Measurements from ENCODE around the gene KRTAP5-4. TPM values are rescaled to one million over a fixed set of nuclear protein-coding genes. Genes with fewer than 3 reads are reported as not detected.
"Not testable (repeated sequence)": the region's sequence is repeated elsewhere in the genome, so short reads cannot be mapped to it uniquely, and the experiment has no call there.

KRTAP5-4 gene, protein sequence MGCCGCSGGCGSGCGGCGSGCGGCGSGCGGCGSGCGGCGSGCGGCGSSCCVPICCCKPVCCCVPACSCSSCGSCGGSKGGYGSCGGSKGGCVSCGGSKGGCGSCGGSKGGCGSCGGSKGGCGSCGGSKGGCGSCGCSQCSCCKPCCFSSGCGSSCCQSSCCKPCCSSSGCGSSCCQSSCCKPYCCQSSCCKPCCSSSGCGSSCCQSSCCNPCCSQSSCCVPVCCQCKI
- not detected in 2 replicates for total RNA-seq

DNA sequence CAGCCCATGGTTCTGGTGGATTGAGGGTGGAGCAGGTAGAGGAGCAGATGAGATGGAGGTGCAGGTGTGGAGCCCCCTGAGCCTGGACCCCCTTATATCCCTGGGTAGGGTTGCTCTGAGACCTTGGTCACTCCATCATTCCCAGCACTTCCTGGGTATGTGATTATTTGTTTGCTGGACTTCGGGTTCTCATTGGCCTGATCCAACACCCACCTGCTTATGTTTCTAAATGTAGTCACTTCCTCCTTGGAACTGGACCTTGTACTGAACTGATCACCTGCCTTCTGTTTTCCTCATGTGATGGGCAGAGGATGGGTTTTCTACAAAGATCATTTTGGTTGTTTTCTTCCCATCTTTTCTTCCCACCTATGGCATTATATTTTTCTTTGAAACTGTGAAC is at the start of gene KRTAP5-4:
TSS of gene KRTAP5-4 (minus strand) at position 53 of the 400 bp plus-strand sequence. CDS start at position 8, 45 bp downstream.
- H3K4me3 ChIP-seq (ENCODE audit: low read depth, low read length) = no peak within 1 kb of the TSS
- TF ChIP-seq, protein P1, sequence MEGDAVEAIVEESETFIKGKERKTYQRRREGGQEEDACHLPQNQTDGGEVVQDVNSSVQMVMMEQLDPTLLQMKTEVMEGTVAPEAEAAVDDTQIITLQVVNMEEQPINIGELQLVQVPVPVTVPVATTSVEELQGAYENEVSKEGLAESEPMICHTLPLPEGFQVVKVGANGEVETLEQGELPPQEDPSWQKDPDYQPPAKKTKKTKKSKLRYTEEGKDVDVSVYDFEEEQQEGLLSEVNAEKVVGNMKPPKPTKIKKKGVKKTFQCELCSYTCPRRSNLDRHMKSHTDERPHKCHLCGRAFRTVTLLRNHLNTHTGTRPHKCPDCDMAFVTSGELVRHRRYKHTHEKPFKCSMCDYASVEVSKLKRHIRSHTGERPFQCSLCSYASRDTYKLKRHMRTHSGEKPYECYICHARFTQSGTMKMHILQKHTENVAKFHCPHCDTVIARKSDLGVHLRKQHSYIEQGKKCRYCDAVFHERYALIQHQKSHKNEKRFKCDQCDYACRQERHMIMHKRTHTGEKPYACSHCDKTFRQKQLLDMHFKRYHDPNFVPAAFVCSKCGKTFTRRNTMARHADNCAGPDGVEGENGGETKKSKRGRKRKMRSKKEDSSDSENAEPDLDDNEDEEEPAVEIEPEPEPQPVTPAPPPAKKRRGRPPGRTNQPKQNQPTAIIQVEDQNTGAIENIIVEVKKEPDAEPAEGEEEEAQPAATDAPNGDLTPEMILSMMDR (IDR thresholded peaks at IDR 0.05; ENCODE audit: insufficient read depth, low read depth, low read length) = no peak
- DNase-seq (ENCODE audit: low read depth) = no peak

DNA sequence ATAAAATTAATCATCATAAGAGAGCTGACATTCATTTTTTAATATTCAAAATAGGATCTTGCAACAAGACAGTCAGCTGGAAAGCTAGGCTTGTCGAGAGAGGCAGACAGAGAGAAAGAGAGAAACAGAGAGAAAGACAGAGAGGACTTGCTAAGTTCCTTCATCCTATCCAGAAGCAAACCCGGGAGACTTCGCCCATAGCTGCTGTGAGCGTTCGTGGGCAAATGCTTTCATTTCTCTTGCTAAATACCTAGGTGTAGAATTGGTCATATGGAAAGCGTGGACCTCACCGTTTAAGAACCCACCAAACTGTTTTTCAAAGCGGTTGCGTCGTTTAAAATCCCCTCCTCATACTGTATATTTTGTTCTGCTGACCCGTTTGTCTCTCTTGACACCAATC is 49.7 kb upstream of the KRTAP5-4 start:
- TF ChIP-seq, protein P1 (IDR thresholded peaks at IDR 0.05; ENCODE audit: insufficient read depth, low read depth, low read length) = no peak
- H3K4me3 ChIP-seq (ENCODE audit: low read depth, low read length) = no peak overlapping the region
- no peak for DNase-seq (ENCODE audit: low read depth)

DNA sequence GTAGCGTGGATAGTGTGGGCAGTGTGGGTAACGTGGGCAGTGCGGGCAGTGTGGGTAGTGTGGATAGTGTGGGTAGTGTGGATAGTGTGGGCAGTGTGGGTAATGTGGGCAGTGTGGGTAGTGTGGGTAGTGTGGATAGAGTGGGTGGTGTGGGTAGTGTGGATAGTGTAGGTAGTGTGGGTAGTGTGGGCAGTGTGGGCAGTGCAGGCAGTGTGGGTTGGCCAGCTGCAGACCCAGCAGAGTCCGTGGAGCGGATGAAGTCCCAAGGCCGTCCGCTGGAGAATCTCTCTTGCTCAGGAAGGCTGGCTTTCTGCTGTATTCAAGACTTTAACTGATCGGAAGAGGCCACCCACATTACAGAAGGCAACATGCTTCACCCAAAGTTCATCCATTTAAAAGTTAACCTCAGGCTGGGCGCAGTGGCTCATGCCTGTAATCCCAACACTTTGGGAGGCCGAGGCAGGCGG is 49.0 kb upstream of the KRTAP5-4 start:
- H3K4me3 ChIP-seq (ENCODE audit: low read depth, low read length) = no peak overlapping the region
- TF ChIP-seq, protein P1 (IDR thresholded peaks at IDR 0.05; ENCODE audit: insufficient read depth, low read depth, low read length) = no peak
- DNase-seq (ENCODE audit: low read depth) = no peak

DNA sequence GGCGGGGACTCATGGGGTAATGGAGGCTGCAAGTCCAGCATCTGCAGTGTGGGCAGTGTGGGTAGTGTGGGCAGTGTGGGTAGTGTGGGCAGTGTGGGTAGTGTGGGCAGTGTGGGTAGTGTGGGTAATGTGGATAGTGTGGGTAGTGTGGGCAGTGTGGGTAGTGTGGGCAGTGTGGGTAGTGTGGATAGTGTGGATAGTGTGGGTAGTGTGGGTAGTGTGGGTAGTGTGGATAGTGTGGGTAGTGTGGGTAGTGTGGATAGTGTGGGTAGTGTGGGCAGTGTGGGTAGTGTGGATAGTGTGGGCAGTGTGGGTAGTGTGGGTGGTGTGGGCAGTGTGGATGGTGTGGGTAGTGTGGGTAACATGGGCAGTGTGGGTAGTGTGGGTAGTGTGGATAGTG is 48.5 kb upstream of the KRTAP5-4 start:
- not testable (repeated sequence) for H3K4me3 ChIP-seq (ENCODE audit: low read depth, low read length); DNase-seq (ENCODE audit: low read depth)

DNA sequence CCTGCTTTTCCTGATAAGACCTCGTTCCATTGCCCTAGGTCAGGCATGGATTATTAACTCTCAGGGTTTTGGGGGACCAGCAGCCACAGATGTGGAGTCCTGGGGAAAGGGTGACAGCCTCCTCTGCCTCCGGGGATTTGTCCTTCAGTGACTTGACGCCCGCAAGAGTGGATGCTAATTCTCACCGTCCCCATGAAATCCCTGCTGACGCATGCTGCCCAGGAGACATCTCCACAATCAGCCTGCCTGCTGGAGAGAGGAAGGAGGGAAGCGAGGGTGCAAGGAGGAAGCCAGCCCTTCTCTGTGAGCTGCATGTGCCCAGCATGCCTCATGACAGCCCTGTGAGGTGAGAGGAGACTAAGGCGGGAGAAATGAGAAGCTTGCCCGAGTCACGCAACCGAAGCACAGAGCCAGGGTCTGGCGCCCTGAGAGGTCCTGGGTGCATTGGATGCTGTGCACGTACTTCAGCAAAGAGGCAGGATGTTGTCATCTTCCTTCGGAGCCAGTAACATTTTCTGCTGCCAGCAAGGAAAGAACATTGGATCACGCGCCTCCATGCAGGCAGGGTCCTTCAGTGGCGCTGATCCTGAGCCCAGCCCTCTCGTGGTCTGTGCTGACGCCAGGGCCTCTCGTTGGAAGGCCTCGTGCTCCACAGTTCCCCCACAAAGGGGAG is 47.7 kb upstream of the KRTAP5-4 start:
- DNase-seq (ENCODE audit: low read depth) = no peak
- TF ChIP-seq, protein P1 (IDR thresholded peaks at IDR 0.05; ENCODE audit: insufficient read depth, low read depth, low read length) = no peak
- no peak overlapping the region for H3K4me3 ChIP-seq (ENCODE audit: low read depth, low read length)

DNA sequence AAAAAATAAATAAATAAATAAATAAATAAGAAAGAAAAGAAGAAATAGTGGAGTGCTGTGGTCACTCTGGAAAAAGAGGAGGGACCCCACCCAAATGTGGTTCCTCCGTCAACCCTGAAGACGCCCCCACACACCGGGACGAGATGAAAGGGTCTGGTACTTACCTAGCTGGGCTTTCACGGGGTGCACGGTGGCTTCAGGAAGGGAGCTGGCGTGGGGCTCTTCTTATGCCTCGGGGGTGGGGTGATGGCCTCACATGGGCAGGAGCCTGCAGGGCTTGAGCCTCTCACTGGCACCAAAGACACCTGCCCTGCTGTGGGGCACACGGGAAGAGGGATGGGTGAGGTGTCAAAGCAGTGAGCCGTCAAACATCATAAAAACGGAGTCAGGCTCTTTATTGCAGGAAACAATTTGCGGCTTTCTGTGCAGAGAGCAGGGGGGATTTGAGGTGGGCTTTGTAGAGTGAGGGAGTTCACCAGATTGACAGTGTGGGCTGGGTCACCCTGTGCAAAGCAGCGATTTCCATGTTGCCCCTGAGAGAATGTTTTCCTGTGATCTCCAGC is 47.1 kb upstream of the KRTAP5-4 start:
- no peak overlapping the region for H3K4me3 ChIP-seq (ENCODE audit: low read depth, low read length)
- no peak for DNase-seq (ENCODE audit: low read depth)
- TF ChIP-seq, protein P1 (IDR thresholded peaks at IDR 0.05; ENCODE audit: insufficient read depth, low read depth, low read length) = no peak

DNA sequence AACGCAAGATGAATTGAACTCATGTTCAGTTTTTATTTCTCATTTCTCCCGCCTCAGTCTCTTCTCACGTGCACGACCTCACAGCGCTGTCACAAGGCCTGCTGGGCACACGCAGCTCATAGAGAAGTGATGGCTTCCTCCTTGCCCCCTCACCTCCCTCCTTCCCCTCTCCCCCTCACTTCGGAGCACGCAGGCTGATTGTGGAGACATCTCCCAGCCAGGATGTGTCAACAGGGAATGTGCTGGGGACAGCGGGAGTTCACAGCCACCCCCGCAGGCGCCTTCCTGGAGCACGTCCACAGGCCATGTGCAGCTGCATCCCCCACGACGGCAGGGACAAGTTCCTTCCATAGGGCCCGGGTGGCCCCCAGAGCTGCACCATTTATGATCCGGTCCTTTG is 46.0 kb upstream of the KRTAP5-4 start:
- H3K4me3 ChIP-seq (ENCODE audit: low read depth, low read length) = no peak overlapping the region
- DNase-seq (ENCODE audit: low read depth) = no peak
- TF ChIP-seq, protein P1 (IDR thresholded peaks at IDR 0.05; ENCODE audit: insufficient read depth, low read depth, low read length) = no peak

All from fibroblast of villous mesenchyme (primary cell).